GM12892 (cell line): ENCODE data around the gene ZNF304.

Source experiments
- POLR2A ChIP-seq: IDR thresholded peaks from 2 replicates; pipeline ENCODE4 v1.6.1; 2011; ENCODE audit warnings: low read depth, low read length, control low read depth
- POLR2AphosphoS5 ChIP-seq: IDR thresholded peaks from 2 replicates; pipeline ENCODE4 v1.6.1; 2011; ENCODE audit warnings: low read depth, low read length, control low read depth

GRCh38 chr19:57327993-57328392, 23.1 kb upstream of the ZNF304 start:
- TF ChIP-seq POLR2A (no peak), POLR2AphosphoS5 (no peak)
